DLD1 (cell line): Measurements from ENCODE around the gene CLN6.

ENCODE experiments used
- in situ Hi-C: cut with HindIII; loops from 2 replicates; pipeline ENCODE4 v1.10.0; 2017; ENCODE audit warnings: low sequenced_read_pairs

The CLN6 gene

GRCh38 chr15:68229386-68230156, at the start of gene CLN6:
TSS of gene CLN6 (minus strand) at chr15:68229728. CDS start at chr15:68229584, 144 bp downstream.
- in situ Hi-C loops = no loop called here

DNA sequence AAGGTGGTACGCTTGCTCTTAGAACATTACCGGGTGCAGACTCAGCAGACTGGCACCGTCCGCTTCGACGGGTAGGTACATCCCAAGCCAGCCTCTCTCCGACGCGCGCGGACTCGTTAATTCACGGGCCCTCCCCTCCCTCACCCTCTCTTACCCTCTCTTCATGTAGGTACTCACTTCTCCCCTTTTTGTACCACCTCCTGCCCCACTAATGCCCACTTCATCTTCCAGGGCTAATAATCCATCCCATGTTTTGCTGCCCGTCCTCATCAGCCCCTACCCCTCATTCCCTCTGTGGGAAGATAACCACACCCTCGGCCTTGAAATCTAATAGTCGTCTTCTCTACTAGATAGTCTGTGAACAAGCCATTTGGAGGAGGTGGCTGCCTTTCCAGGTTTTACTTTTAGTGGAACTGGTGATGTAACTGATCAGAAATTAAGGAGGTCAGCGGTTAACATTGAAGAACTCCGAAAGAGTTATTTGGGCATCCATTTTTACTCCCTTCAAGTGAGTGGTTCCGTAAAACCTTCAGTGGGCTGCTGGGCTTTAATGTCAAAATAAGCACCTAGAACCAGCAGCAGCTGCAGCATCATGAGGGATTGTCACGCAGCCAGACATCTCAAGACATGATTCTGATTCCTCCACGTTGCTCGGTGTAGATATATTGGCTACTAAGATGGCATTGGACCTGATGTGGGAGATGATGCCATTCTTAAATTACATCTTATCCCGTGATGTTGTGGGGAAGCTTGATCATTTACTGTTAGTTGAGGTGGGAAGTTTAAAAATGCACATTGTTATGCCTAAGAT, 49.3 kb upstream of the CLN6 start:
- in situ Hi-C loops = no loop called here

GRCh38 chr15:68278345-68278594, 48.7 kb upstream of the CLN6 start:
- in situ Hi-C loops = no loop called here

DNA sequence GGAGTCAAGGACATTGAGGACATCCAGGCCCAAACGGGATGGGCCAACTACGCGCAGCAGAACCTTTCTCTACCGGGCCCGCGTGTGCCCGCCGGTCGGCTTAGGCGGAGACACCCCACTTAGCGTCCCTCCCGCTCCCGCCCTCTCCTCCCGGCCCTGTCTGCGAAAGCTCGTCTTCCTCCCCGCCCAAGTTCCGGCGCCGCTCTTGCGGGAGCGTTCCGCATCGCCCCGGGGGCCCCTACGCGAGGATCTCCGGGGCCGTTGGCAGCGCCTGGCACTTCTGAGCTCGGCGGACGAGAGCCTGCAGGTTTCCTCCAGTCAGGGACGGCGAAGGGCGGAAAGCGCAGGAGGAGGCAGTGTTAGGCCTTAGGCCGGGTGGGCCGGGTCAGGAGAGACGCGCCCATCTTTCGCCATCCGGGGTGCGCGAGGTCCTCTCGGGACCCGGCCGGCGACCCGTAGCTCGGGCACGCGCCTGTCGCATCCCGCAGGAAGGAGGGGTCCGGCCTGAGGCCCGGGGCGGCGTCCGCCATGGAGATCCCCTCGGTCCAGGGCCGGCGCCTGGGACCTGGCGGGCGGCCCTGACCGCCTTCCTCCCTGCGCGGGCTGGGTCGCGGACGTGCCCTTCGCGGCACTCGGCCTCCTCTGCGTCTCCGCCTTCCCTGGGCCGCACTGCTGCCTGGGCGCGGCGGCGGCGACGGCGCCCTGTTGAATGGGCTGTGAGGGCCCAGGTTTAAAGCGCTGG, 48.2 kb upstream of the CLN6 start, which contains the start of gene FEM1B:
FEM1B (plus strand) TSS at position 143 of the 742 bp plus-strand sequence. CDS start 673 bp downstream, outside the sequence.
- in situ Hi-C loops = no loop called here

- in situ Hi-C loops = no loop called here
These were observed 47.6 kb upstream of the CLN6 start for GRCh38 chr15:68277131-68277602.

- in situ Hi-C loops = no loop called here
These were observed 47.1 kb upstream of the CLN6 start for GRCh38 chr15:68276668-68277067.

- in situ Hi-C loops = no loop called here
These were observed 45.7 kb upstream of the CLN6 start for GRCh38 chr15:68275165-68275746.

GRCh38 chr15:68274201-68274848, 44.8 kb upstream of the CLN6 start:
- in situ Hi-C loops = no loop called here

DNA sequence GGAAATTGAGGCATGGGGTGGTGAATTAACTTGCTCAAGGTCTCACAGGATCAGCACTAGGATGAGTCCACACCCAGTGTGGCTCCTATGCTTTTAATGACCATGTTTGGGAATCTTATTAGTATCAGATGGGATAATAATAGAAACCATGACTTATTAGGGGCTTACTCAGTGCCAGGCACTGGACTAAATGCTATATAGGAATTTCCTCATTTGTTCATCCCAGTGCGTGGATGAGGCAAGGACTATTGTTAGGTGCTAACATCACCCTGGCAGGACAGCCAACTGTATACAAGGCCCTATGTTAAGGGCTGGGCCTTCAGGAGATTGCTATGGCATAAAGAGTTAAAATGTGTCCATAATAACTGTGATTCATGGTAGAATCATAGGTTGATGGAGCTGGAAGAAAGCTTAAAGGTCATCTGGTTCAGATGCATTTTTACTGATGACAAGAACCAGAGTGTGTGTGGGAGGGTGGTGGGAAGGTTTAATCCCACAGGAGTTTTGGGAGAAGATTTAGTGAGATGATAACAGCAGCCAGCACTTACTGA, 43.3 kb upstream of the CLN6 start:
- in situ Hi-C loops = no loop called here

DNA sequence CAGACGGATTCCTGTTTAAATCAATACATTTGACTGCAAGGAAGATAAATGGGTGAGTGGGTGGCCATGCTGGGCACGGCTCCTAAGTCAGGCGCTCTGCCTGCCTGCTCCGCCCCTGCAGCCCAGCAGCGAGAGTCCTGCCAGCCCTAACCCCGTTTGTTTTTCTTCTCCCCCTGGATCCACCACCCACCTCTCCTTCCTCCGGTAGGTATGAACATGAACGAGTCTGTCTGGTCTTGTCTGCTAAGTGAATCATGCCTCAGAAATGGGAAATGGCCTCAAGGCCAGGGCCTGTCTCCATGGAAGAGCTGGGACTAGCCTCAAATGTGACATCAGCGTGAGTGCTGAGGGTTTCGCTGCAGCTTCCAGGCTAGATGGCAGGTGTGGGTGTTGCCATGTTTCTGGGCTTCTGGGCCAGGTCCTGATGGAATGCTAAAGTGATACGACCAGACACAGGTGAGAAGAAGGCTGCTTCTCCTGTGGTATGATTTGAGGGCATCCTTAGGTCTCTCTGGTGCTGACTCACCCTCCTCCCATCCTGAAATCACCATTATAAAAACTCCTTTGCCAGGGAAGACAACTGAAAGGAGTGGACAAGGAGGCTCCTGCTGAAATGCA, 42.4 kb upstream of the CLN6 start:
- in situ Hi-C loops = no loop called here

GRCh38 chr15:68268405-68268804, 38.9 kb upstream of the CLN6 start:
- in situ Hi-C loops = no loop called here

DNA sequence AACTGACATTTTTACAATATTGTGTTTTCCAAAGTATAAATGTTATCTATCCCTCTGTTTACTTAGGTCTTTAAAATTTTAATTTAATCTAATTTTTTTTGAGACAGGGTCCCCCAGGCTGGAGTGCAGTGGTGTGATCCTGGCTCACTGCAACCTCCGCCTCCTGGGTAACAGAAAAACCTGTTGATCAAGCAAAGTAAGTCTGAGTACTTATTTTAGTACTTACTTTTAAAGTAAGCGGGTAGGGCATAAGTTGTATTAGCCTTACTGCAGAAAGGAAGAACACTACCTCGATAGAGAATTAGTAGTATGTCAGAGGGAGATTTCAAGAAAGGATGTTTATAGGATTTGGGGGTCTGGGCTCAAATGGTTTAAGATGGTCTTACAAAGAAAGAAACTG, 36.1 kb upstream of the CLN6 start:
- in situ Hi-C loops = no loop called here

DNA sequence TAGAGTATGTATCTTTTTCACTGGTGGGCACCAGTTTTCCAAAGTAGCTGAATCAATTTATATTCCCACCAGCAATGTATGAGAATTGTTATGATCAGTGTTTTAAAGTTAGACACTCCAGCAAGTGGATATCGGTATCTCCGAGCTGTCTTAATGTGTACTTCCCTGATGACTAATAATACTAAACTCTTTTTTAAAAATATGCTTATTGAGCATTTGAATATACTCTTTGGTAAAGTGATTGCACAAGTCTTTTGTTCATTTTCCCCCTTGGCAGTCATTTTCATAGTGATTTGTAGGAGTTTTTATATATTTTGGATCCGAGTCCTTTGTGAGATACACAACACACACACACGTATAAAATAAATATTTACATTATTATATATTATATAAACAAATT, 35.6 kb upstream of the CLN6 start:
- in situ Hi-C loops = no loop called here

- in situ Hi-C loops = no loop called here
These were observed 34.8 kb upstream of the CLN6 start for GRCh38 chr15:68264282-68264681.

- in situ Hi-C loops = no loop called here
These were observed 33.2 kb upstream of the CLN6 start for GRCh38 chr15:68262514-68263356.

GRCh38 chr15:68261980-68262379, 32.5 kb upstream of the CLN6 start:
- in situ Hi-C loops = no loop called here

GRCh38 chr15:68261241-68261640, 31.7 kb upstream of the CLN6 start:
- in situ Hi-C loops = no loop called here

- in situ Hi-C loops = no loop called here
These were observed 30.4 kb upstream of the CLN6 start for GRCh38 chr15:68259883-68260282.

- in situ Hi-C loops = no loop called here
These were observed 29.2 kb upstream of the CLN6 start for GRCh38 chr15:68258692-68259091.
